ENCODE results near the gene BARX1.
"Not testable (repeated sequence)": the region's sequence is repeated elsewhere in the genome, so short reads cannot be mapped to it uniquely, and the experiment has no call there.

The BARX1 gene

GRCh38 chr9:93976081-93976480 lies 20.9 kb upstream of the BARX1 start:
- H3K9me3 Mint-ChIP-seq = peaks cover 16% of the 10 kb centered on the region
- peaks cover 23% of the 10 kb centered on the region for H3K27me3 Mint-ChIP-seq
- H3K36me3 Mint-ChIP-seq (ENCODE audit: low read depth) = no peaks in the 10 kb centered on the region
- no peak overlapping the region for H3K27ac Mint-ChIP-seq
- no peak overlapping the region for H3K4me3 Mint-ChIP-seq
- intact Hi-C loops (cut with micrococcal nuclease) = no loop called here
- no peaks in the 10 kb centered on the region for H3K4me1 Mint-ChIP-seq (ENCODE audit: low read depth)

DNA sequence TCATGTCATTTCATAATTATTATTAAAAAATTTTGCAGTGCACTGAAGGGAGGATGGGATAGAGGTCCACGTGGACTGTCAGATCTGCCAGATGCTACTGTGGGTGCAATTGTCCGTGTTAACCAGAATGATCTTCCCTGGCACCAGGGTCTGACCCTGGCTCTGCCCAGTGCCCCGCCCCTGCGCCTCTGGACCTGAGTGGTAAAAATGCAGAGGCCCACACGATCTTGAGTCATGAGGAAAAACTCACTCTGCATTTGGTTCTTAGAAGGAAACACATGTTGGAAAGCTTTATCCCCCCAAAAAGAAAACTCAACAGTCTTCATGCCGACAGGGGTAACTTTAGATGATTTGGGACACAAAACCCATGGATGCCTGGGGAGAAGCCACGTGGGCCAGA lies 20.1 kb upstream of the BARX1 start:
- no peak overlapping the region for H3K27ac Mint-ChIP-seq
- no peaks in the 10 kb centered on the region for H3K4me1 Mint-ChIP-seq (ENCODE audit: low read depth)
- intact Hi-C loops (cut with micrococcal nuclease) = no loop called here
- no peaks in the 10 kb centered on the region for H3K36me3 Mint-ChIP-seq (ENCODE audit: low read depth)
- H3K4me3 Mint-ChIP-seq = no peak overlapping the region
- H3K9me3 Mint-ChIP-seq = peaks cover 16% of the 10 kb centered on the region
- peaks cover 23% of the 10 kb centered on the region for H3K27me3 Mint-ChIP-seq

- H3K4me1 Mint-ChIP-seq (ENCODE audit: low read depth) = no peaks in the 10 kb centered on the region
- peaks cover 19% of the 10 kb centered on the region for H3K27me3 Mint-ChIP-seq
- peaks cover 16% of the 10 kb centered on the region for H3K9me3 Mint-ChIP-seq
- intact Hi-C loops (cut with micrococcal nuclease) = no loop called here
- H3K4me3 Mint-ChIP-seq = no peak overlapping the region
- no peaks in the 10 kb centered on the region for H3K36me3 Mint-ChIP-seq (ENCODE audit: low read depth)
- H3K27ac Mint-ChIP-seq = no peak overlapping the region
Measured at GRCh38 chr9:93974151-93974550, 19.0 kb upstream of the BARX1 start.

DNA sequence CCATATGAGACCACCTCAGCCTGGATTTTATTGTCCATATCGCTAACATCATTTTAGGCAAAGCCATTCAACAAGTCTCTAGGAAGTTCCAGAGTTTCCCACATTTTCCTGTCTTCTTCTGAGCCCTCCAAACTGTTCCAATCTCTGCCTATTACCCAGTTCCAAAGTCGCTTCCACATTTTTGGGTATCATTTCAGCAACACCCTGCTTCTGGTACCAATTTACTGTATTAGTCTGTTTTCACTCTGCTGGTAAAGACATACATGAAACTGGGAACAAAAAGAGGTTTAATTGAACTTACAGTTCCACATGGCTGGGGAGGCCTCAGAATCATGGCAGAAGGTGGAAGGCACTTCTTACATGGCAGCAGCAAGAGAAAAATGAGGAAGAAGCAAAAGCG lies 17.5 kb upstream of the BARX1 start:
- H3K27ac Mint-ChIP-seq; H3K36me3 Mint-ChIP-seq (ENCODE audit: low read depth); H3K4me1 Mint-ChIP-seq (ENCODE audit: low read depth); intact Hi-C loops (cut with micrococcal nuclease); H3K4me3 Mint-ChIP-seq: not testable (repeated sequence)
- Mint-ChIP-seq H3K9me3 (peaks cover 16% of the 10 kb centered on the region), H3K27me3 (peaks cover 14% of the 10 kb centered on the region)

- intact Hi-C loops (cut with micrococcal nuclease) = no loop called here
- Mint-ChIP-seq H3K9me3 (peaks cover 16% of the 10 kb centered on the region), H3K4me3 (no peak overlapping the region), H3K36me3 (ENCODE audit: low read depth) (no peaks in the 10 kb centered on the region), H3K27me3 (peaks cover 20% of the 10 kb centered on the region), H3K27ac (no peak overlapping the region), H3K4me1 (ENCODE audit: low read depth) (no peaks in the 10 kb centered on the region)
Measured at GRCh38 chr9:93969328-93969661, 14.1 kb upstream of the BARX1 start.

- H3K4me1 Mint-ChIP-seq (ENCODE audit: low read depth) = no peaks in the 10 kb centered on the region
- peaks cover 16% of the 10 kb centered on the region for H3K9me3 Mint-ChIP-seq
- H3K27me3 Mint-ChIP-seq = peaks cover 22% of the 10 kb centered on the region
- intact Hi-C loops (cut with micrococcal nuclease) = no loop called here
- no peak overlapping the region for H3K4me3 Mint-ChIP-seq
- no peak overlapping the region for H3K27ac Mint-ChIP-seq
- no peaks in the 10 kb centered on the region for H3K36me3 Mint-ChIP-seq (ENCODE audit: low read depth)
Measured at GRCh38 chr9:93968451-93969327, 13.5 kb upstream of the BARX1 start.

GRCh38 chr9:93967020-93967803 lies 12.1 kb upstream of the BARX1 start:
- Mint-ChIP-seq H3K4me3 (no peak overlapping the region), H3K4me1 (ENCODE audit: low read depth) (peaks cover 9% of the 10 kb centered on the region), H3K9me3 (peaks cover under 1% of the 10 kb centered on the region), H3K27me3 (peaks cover 24% of the 10 kb centered on the region), H3K27ac (no peak overlapping the region), H3K36me3 (ENCODE audit: low read depth) (no peaks in the 10 kb centered on the region)
- intact Hi-C loops (cut with micrococcal nuclease) = no loop called here

- Mint-ChIP-seq H3K27me3 (peaks cover 32% of the 10 kb centered on the region), H3K27ac (no peak overlapping the region), H3K9me3 (no peaks in the 10 kb centered on the region), H3K4me1 (ENCODE audit: low read depth) (peaks cover 11% of the 10 kb centered on the region), H3K36me3 (ENCODE audit: low read depth) (no peaks in the 10 kb centered on the region), H3K4me3 (no peak overlapping the region)
- intact Hi-C loops (cut with micrococcal nuclease) = no loop called here
Measured at GRCh38 chr9:93965830-93966577, 10.8 kb upstream of the BARX1 start.

GRCh38 chr9:93964685-93965084 lies 9.5 kb upstream of the BARX1 start:
- H3K9me3 Mint-ChIP-seq = no peaks in the 10 kb centered on the region

DNA sequence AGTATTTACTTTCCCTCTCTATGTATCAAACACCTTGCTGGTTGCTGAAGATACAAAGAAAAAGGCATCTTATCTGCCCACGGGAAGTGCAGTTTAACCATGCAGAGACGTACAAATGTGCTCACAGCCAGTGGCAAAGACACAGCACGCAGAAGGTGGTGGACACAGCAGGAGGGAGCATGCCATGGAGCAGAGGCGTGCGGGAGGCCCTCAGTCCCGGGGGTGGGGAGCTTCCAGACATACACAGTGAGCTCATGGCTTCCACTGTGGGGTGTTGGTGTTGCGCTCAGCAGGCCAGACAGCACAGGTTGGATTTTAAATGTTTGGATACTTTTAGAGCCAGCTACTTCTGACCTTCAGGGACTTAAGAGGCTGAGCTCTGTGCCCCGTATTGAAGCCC lies 8.8 kb upstream of the BARX1 start:
- intact Hi-C loops (cut with micrococcal nuclease) = loop anchor here (1.0 to 2.0 kb wide), 2 partner anchors 137 to 282 kb away; no protein-coding TSS in a partner anchor
- no peak overlapping the region for H3K4me3 Mint-ChIP-seq
- peaks cover 29% of the 10 kb centered on the region for H3K4me1 Mint-ChIP-seq (ENCODE audit: low read depth)
- no peak overlapping the region for H3K27ac Mint-ChIP-seq
- no peaks in the 10 kb centered on the region for H3K9me3 Mint-ChIP-seq
- H3K27me3 Mint-ChIP-seq = peaks cover 52% of the 10 kb centered on the region
- H3K36me3 Mint-ChIP-seq (ENCODE audit: low read depth) = no peaks in the 10 kb centered on the region

More at GRCh38 chr9:93964685-93965084, 9.5 kb upstream of the BARX1 start:
- Mint-ChIP-seq H3K36me3 (ENCODE audit: low read depth) (no peaks in the 10 kb centered on the region), H3K4me1 (ENCODE audit: low read depth) (peaks cover 22% of the 10 kb centered on the region), H3K4me3 (no peak overlapping the region), H3K27me3 (peaks cover 45% of the 10 kb centered on the region), H3K27ac (no peak overlapping the region)
- intact Hi-C loops (cut with micrococcal nuclease) = no loop called here

DNA sequence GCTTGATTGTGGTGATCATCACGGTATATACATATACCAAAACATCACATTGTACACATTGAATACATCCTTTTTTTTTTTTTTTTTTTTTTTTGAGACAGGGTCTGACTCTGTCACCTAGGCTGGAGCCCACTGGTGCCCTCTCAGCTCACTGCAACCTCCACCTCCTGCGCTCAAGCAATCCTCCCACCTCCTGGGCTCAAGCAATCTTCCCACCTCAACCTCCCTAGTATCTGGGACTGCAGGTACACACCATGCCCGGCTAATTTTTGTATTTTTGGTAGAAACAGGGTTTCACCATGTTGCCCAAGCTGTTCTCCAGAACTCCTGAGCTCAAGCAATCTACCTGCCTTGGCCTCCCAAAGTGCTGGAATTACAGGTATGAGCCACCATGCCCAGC lies 8.3 kb upstream of the BARX1 start:
- intact Hi-C loops (cut with micrococcal nuclease) = loop anchor here (1.0 to 2.0 kb wide), 2 partner anchors 137 to 281 kb away; no protein-coding TSS in a partner anchor
- peaks cover 56% of the 10 kb centered on the region for H3K27me3 Mint-ChIP-seq
- H3K27ac Mint-ChIP-seq; H3K4me3 Mint-ChIP-seq; H3K36me3 Mint-ChIP-seq (ENCODE audit: low read depth); H3K9me3 Mint-ChIP-seq: not testable (repeated sequence)
- peaks cover 33% of the 10 kb centered on the region for H3K4me1 Mint-ChIP-seq (ENCODE audit: low read depth)

DNA sequence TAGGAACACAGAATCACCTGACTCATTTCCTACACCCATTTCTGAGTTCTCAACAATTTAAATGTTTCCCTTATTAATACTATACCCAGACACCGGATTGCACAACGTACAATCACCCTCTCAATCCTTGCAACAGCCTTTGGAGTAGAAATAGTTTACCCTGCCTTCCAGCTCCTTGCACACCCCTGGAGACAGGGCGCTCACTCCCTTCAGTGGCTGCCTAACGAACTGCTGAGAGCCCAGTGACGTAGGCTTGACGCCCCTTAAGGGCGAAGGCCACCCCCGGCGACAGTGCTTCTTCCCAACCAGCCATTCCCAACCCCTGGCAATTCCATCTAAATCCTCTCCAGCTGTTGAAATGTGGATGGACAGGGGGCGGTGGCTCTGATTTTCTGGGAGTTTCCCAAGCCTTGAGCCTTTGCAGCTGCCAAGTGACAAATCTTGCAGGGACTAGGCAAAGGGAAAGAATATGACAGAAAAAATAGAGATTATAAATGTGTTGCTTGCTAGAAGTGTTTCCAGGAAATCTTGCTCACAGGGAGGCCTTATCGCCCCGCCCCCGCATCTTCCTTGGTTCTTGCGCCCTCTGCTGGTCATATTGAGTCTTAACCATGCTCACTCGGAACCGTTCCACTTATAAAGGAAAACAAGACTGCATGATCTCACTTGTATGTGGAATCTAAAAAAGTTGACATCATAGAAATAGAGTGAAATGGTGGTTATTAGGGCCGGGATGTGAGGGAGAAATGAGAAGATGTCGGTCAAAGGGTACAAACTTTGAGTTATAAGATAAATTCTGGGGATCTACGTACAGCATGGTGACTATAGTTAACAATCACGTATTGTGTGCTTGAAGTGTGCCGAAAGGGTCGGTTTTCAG lies 7.6 kb upstream of the BARX1 start:
- Mint-ChIP-seq H3K27me3 (peaks cover 62% of the 10 kb centered on the region), H3K4me1 (ENCODE audit: low read depth) (peaks cover 33% of the 10 kb centered on the region), H3K27ac (no peak overlapping the region), H3K9me3 (no peaks in the 10 kb centered on the region), H3K4me3 (no peak overlapping the region), H3K36me3 (ENCODE audit: low read depth) (no peaks in the 10 kb centered on the region)
- intact Hi-C loops (cut with micrococcal nuclease) = loop anchor here (1.0 to 2.0 kb wide), 2 partner anchors 136 to 280 kb away; no protein-coding TSS in a partner anchor

GRCh38 chr9:93962017-93962416 lies 6.9 kb upstream of the BARX1 start:
- no peak overlapping the region for H3K27ac Mint-ChIP-seq
- H3K36me3 Mint-ChIP-seq (ENCODE audit: low read depth) = no peaks in the 10 kb centered on the region
- no peak overlapping the region for H3K4me3 Mint-ChIP-seq
- intact Hi-C loops (cut with micrococcal nuclease) = loop anchor here (2.0 kb wide), 1 partner anchor 135 kb away; no protein-coding TSS in a partner anchor
- H3K9me3 Mint-ChIP-seq = no peaks in the 10 kb centered on the region
- peaks cover 33% of the 10 kb centered on the region for H3K4me1 Mint-ChIP-seq (ENCODE audit: low read depth)
- H3K27me3 Mint-ChIP-seq = peaks cover 70% of the 10 kb centered on the region

All from dendritic cell treated with granulocyte-macrophage colony-stimulating factor and Interleukin-4, amounts not matched to agents 40 ng/mL and 50 ng/mL, for 4 days (primary cell).